ENCODE data around the gene POTEE. TPM values are rescaled to one million over a fixed set of nuclear protein-coding genes. Genes with fewer than 3 reads are reported as not detected.
"Not testable (repeated sequence)": the region's sequence is repeated elsewhere in the genome, so short reads cannot be mapped to it uniquely, and the experiment has no call there.

POTEE gene
- total RNA-seq, 1 donor from 2014 or later = 3.8 TPM

- DNase-seq (ENCODE audit: extremely low spot score, unreplicated experiment); H3K4me1 Mint-ChIP-seq (ENCODE audit: unreplicated experiment); H3K27ac Mint-ChIP-seq: not testable (repeated sequence)
These were observed 1.3 kb downstream of the POTEE start for GRCh38 chr2:131210434-131211211.

GRCh38 chr2:131217238-131217986 lies 8.1 kb downstream of the POTEE start:
- not testable (repeated sequence) for H3K9me3 Mint-ChIP-seq; DNase-seq (ENCODE audit: extremely low spot score, unreplicated experiment); H3K4me1 Mint-ChIP-seq (ENCODE audit: unreplicated experiment); H3K36me3 Mint-ChIP-seq; H3K27me3 Mint-ChIP-seq; H3K4me3 Mint-ChIP-seq; H3K27ac Mint-ChIP-seq

More at GRCh38 chr2:131210434-131211211, 1.3 kb downstream of the POTEE start:
- H3K27me3 Mint-ChIP-seq, H3K9me3 Mint-ChIP-seq, H3K36me3 Mint-ChIP-seq, H3K4me3 Mint-ChIP-seq: not testable (repeated sequence)

- Mint-ChIP-seq H3K27ac (peak overlapping the region; percentile 90), H3K4me3 (peak overlapping the region; percentile 51)
- H3K4me1 Mint-ChIP-seq (ENCODE audit: unreplicated experiment) = not testable (repeated sequence)
These were observed 26.5 kb downstream of the POTEE start for GRCh38 chr2:131235543-131236449.

More at GRCh38 chr2:131235543-131236449, 26.5 kb downstream of the POTEE start:
- H3K27me3 Mint-ChIP-seq; H3K9me3 Mint-ChIP-seq; DNase-seq (ENCODE audit: extremely low spot score, unreplicated experiment); H3K36me3 Mint-ChIP-seq: not testable (repeated sequence)

Other genes with a start within 250 kb of the POTEE start
- gene FAM168B, start 116.1 kb upstream of the POTEE start, total RNA-seq (ENCODE audit: low replicate concordance) = 97.2 and 104 TPM in 2 replicates
- gene PLEKHB2, start 104.2 kb upstream of the POTEE start, total RNA-seq (ENCODE audit: low replicate concordance) = 43.4 and 49.2 TPM in 2 replicates
- gene RAB6D, start 154.6 kb downstream of the POTEE start, total RNA-seq (ENCODE audit: low replicate concordance) = 0.56 and 0.64 TPM in 2 replicates